Left ventricle myocardium inferior (tissue), 1 donor: ENCODE measurements around the gene SCIN. TPM values are rescaled to one million over a fixed set of nuclear protein-coding genes. Genes with fewer than 3 reads are reported as not detected.

Experiments used
- DNase-seq: peaks from one replicate; pipeline ENCODE4 v3.0.0-alpha.2; 2020
- H3K27ac ChIP-seq: fragments of 200-600 bp; replicated peaks from 2 replicates; pipeline ENCODE4 v1.8.0; 2021
- H3K27me3 ChIP-seq: fragments of 200-600 bp; 2 replicates; pipeline ENCODE4 v1.8.0; 2021; ENCODE audit warnings: low read depth
- H3K36me3 ChIP-seq: fragments of 200-600 bp; 2 replicates; pipeline ENCODE4 v1.8.0; 2021
- H3K4me1 ChIP-seq: fragments of 200-600 bp; 2 replicates; pipeline ENCODE4 v1.8.0; 2021
- H3K4me3 ChIP-seq: fragments of 200-600 bp; 2 replicates; pipeline ENCODE4 v1.8.0; 2021; ENCODE audit warnings: mild to moderate bottlenecking, moderate library complexity
- H3K9me3 ChIP-seq: fragments of 200-600 bp; replicated peaks from 2 replicates; pipeline ENCODE4 v1.8.0; 2021
- intact Hi-C: fragments of 100-400 bp; cut with micrococcal nuclease; formaldehyde crosslinking; loops from one replicate; pipeline ENCODE4 v1.11.0; 2022
- total RNA-seq: library from RNA; stranded (reverse); fragmentation: NEBNext Ultra II Directional; extraction: Animal tissue kit (Norgen Biotek cat#: 25700); gene quantifications from one replicate; pipeline ENCODE4 v1.2.1, GENCODE V29; 2021
- TF ChIP-seq, protein P1 (sequence below): fragments of 200-600 bp; IDR thresholded peaks from 2 replicates; pipeline ENCODE4 v1.8.0; 2021; ENCODE audit warnings: antibody characterized with exemption, mild to moderate bottlenecking, borderline replicate concordance
- donor health status: DM: no; HTN: yes; CAD: no; lungs with severe emphysema.

Gene SCIN
- total RNA-seq, 1 donor from 2014 or later, result not detected

DNA sequence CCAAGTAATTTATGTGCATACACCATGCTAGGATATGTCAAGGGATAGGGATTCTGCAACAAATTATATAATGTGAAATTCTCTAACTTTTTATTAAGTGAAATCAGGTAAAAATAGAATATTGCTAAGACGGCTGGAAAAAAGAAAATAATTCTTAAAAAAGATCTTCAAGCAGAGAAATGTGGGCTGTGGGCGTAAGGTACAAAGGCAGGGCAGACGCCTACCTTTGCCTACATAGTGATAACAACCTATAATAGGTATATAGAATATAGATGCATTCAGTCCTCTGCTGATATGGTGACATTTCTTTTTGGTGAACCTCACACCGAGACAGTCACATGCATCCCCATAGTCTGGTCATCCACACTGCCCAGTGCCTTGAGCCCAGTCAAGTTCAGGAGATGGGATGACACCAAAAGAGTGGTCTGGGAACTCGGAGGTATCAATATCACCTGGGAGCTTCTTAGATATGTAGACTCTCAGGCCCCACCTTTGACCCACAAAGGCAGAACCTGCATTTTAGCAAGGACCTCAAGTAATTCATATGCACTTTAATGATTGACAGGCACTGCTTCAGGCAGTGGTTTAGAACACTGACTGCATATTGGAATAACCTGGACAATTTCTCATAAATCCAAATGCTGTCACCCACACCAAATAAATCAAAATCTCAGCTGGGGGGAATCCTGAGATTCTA, 59.4 kb downstream of the SCIN start:
- H3K27me3 ChIP-seq, result peaks cover 19% of the 10 kb centered on the region
- no peak overlapping the region for H3K27ac ChIP-seq
- H3K4me1 ChIP-seq, result no peaks in the 10 kb centered on the region
- H3K36me3 ChIP-seq, result no peaks in the 10 kb centered on the region
- DNase-seq, result no peak
- H3K9me3 ChIP-seq, result no peaks in the 10 kb centered on the region
- TF ChIP-seq, protein P1, sequence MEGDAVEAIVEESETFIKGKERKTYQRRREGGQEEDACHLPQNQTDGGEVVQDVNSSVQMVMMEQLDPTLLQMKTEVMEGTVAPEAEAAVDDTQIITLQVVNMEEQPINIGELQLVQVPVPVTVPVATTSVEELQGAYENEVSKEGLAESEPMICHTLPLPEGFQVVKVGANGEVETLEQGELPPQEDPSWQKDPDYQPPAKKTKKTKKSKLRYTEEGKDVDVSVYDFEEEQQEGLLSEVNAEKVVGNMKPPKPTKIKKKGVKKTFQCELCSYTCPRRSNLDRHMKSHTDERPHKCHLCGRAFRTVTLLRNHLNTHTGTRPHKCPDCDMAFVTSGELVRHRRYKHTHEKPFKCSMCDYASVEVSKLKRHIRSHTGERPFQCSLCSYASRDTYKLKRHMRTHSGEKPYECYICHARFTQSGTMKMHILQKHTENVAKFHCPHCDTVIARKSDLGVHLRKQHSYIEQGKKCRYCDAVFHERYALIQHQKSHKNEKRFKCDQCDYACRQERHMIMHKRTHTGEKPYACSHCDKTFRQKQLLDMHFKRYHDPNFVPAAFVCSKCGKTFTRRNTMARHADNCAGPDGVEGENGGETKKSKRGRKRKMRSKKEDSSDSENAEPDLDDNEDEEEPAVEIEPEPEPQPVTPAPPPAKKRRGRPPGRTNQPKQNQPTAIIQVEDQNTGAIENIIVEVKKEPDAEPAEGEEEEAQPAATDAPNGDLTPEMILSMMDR, result no peak
- intact Hi-C loops, result loop anchor here (10.0 kb wide), 1 partner anchor 105 kb away; no protein-coding TSS in a partner anchor
- H3K4me3 ChIP-seq, result no peak overlapping the region

DNA sequence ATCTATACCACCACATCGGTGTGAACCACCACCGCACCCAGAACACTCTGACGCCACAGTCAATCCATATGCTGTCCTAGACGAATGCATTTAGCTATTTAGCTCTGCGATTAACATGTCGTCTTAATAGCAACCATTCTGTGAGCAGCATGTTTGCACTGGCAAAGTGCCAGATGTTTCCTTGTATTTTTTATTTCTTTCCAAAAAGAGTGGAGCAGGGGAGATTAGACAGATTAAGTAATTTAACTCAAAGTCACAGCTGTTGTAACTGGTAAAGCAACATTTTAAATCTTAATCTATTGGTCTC, 59.9 kb downstream of the SCIN start:
- H3K9me3 ChIP-seq, result no peaks in the 10 kb centered on the region
- DNase-seq, result no peak
- H3K4me1 ChIP-seq, result no peaks in the 10 kb centered on the region
- H3K4me3 ChIP-seq, result no peak overlapping the region
- H3K27ac ChIP-seq, result no peak overlapping the region
- intact Hi-C loops, result no loop called here
- TF ChIP-seq, protein P1, result no peak
- H3K27me3 ChIP-seq, result peaks cover 21% of the 10 kb centered on the region
- H3K36me3 ChIP-seq, result no peaks in the 10 kb centered on the region

DNA sequence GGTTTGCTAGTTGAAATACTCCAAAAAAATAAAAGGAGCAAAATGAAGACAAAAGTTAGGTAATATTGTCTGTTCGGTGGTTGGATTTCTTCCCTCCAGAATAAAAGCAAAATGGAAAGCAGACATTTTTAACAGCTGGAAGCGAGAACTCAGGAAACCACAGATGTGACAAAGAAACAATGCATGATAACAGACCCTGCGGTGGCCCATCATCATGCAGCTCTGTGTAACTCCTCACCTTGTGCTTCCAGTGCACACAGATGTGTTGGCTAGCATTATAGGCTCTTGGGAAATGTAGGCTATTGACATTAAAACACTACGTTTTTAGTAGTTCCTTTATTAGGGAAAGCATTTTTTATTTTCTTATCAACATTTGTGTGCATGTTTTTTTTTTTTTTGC, 63.1 kb downstream of the SCIN start:
- intact Hi-C loops, result no loop called here
- no peaks in the 10 kb centered on the region for H3K36me3 ChIP-seq
- TF ChIP-seq, protein P1, result no peak

DNA sequence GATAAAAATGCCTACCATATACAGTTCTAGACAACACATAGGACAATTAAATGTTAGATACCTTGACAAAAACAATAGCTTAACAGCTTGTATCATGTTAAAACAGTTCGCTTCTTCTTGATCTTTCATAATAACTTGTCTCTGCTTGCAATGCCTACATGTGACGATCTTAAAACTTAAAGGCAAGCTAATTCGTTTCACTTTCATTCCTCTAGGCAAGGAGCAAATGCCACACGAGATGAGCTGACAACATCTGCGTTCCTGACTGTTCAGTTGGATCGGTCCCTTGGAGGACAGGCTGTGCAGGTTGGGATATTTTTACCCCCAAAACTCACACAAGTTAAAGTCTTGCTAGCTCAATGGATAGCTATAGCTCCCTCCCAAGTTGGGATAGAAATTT, 65.3 kb downstream of the SCIN start:
- TF ChIP-seq, protein P1, result no peak
- H3K4me3 ChIP-seq, result peak overlapping the region; percentile 9
- peaks cover 21% of the 10 kb centered on the region for H3K27me3 ChIP-seq
- intact Hi-C loops, result no loop called here
- no peaks in the 10 kb centered on the region for H3K36me3 ChIP-seq
- DNase-seq, result no peak
- H3K9me3 ChIP-seq, result no peaks in the 10 kb centered on the region
- no peak overlapping the region for H3K27ac ChIP-seq
- H3K4me1 ChIP-seq, result peaks cover 8% of the 10 kb centered on the region

More for the DNA sequence above, 63.1 kb downstream of the SCIN start:
- Histone ChIP-seq H3K9me3 (no peaks in the 10 kb centered on the region), H3K27ac (no peak overlapping the region), H3K27me3 (peaks cover 21% of the 10 kb centered on the region), H3K4me3 (no peak overlapping the region), H3K4me1 (peaks cover 6% of the 10 kb centered on the region)
- DNase-seq, result no peak

DNA sequence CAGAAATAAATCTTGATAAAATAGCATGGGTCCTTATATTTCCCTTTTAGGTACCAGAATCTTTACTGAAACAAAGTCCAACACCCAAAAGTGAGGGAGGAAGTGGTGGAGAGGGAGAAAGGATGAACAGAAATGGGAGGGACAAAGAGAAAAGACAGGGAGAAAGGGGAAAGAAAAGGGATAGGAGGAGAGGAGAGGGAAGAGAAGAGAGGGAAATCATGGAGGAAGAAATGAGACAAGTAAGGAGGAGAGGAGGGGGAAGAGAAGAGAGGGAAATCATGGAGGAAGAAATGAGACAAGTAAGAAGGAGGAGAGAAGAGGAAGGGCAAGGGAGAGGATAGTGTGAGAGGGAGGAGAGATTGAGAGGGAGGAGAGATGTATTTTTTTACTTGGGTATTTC, 66.8 kb downstream of the SCIN start:
- DNase-seq, result no peak
- Histone ChIP-seq H3K4me3 (no peak overlapping the region), H3K27me3 (peaks cover 21% of the 10 kb centered on the region), H3K36me3 (no peaks in the 10 kb centered on the region), H3K4me1 (peaks cover 8% of the 10 kb centered on the region), H3K27ac (no peak overlapping the region), H3K9me3 (no peaks in the 10 kb centered on the region)
- TF ChIP-seq, protein P1, result no peak
- intact Hi-C loops, result no loop called here
